ENCODE data around the gene RFXANK. TPM values are rescaled to one million over a fixed set of nuclear protein-coding genes. Genes with fewer than 3 reads are reported as not detected.

RFXANK gene
- total RNA-seq, 1 donor from 2014 or later, result 111 TPM

DNA sequence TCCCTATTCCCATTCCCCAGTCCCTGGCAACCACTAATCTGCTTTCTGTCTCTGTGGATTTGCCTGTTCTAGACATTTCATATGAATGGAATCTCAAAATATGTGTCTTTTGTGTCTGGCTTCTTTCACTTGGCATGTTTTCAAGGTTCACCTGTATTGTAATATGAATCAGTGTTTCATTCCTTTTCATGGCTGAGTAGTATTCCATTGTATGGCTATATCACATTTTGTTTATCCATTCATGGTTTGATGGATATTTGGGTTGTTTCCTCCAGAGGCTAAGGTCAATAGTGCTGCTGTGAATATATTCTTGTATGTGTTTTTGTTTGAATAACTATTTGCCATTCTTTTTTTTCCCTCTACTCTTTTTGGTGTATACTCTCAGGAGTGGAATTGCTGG lies 44.1 kb downstream of the RFXANK start:
- H3K27ac Mint-ChIP-seq (ENCODE audit: unreplicated experiment), result no peak overlapping the region
- DNase-seq (ENCODE audit: low read depth, low spot score), result no peak
- peaks cover 6% of the 10 kb centered on the region for H3K9me3 Mint-ChIP-seq
- TF ChIP-seq, protein P1, sequence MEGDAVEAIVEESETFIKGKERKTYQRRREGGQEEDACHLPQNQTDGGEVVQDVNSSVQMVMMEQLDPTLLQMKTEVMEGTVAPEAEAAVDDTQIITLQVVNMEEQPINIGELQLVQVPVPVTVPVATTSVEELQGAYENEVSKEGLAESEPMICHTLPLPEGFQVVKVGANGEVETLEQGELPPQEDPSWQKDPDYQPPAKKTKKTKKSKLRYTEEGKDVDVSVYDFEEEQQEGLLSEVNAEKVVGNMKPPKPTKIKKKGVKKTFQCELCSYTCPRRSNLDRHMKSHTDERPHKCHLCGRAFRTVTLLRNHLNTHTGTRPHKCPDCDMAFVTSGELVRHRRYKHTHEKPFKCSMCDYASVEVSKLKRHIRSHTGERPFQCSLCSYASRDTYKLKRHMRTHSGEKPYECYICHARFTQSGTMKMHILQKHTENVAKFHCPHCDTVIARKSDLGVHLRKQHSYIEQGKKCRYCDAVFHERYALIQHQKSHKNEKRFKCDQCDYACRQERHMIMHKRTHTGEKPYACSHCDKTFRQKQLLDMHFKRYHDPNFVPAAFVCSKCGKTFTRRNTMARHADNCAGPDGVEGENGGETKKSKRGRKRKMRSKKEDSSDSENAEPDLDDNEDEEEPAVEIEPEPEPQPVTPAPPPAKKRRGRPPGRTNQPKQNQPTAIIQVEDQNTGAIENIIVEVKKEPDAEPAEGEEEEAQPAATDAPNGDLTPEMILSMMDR (conservative IDR thresholded peaks at IDR 0.05), result no peak
- H3K4me3 Mint-ChIP-seq, result no peak overlapping the region
- H3K4me1 Mint-ChIP-seq, result no peaks in the 10 kb centered on the region
- H3K36me3 Mint-ChIP-seq (ENCODE audit: low read depth), result peaks cover 5% of the 10 kb centered on the region
- H3K27me3 Mint-ChIP-seq (ENCODE audit: low read depth), result peaks cover 19% of the 10 kb centered on the region

DNA sequence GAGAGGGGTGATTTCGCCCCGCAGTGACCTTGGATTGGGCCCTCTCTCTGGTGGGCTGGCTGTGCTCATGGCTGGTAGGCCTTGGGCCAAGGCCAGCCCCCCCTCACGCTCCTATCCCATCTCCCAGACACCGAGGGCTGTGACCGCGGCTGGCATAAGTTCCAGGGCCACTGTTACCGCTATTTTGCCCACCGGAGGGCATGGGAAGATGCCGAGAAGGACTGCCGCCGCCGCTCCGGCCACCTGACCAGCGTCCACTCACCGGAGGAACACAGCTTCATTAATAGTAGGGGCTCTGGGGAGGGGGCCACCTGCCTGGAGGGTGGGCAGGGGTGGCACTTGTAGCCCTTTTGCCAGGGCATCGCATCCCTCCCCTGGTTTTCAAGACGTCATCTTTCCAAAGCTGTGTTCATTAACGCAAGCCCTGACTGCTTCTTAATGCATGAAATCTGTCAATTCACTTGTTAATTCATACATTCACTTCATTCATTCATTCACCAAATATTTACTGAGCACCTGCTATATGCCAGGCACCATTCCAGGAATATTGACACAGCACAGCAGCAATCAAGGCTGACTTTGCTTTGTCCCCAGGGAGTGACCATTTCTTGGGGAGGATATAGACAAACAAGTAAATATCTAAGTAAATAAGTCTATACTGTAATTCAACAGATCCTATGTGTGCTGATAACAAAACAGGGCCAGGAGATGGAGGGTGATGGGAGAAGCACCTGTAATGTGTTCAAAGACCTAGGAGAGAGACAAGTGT lies 46.3 kb downstream of the RFXANK start:
- peaks cover 6% of the 10 kb centered on the region for H3K9me3 Mint-ChIP-seq
- TF ChIP-seq, protein P1 (conservative IDR thresholded peaks at IDR 0.05), result no peak
- DNase-seq (ENCODE audit: low read depth, low spot score), result no peak
- no peaks in the 10 kb centered on the region for H3K4me1 Mint-ChIP-seq
- no peak overlapping the region for H3K27ac Mint-ChIP-seq (ENCODE audit: unreplicated experiment)
- H3K4me3 Mint-ChIP-seq, result no peak overlapping the region
- peaks cover 2% of the 10 kb centered on the region for H3K36me3 Mint-ChIP-seq (ENCODE audit: low read depth)
- H3K27me3 Mint-ChIP-seq (ENCODE audit: low read depth), result peaks cover 10% of the 10 kb centered on the region

DNA sequence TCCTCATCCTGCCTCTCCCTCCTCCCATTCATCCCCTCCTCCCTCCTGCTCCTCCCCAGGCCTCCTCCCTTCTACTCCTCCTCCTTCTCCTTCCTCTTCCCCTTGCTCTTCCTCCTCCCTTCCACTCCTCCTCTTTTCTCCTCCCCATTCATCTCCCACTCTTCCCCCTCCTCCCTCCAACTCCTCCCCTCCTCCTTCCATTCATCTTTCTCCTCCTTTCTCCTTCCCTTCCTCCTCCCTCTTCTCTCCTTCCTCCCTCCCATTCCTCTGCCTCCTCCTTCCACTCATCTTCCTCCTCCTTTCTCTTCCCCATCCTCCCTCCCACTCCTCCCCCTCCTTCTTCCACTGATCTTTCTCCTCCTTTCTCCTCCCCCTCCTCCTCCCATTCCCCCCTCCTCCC lies 47.6 kb downstream of the RFXANK start:
- Mint-ChIP-seq H3K9me3 (peaks cover 6% of the 10 kb centered on the region), H3K27ac (ENCODE audit: unreplicated experiment) (no peak overlapping the region), H3K36me3 (ENCODE audit: low read depth) (peaks cover 2% of the 10 kb centered on the region), H3K4me3 (no peak overlapping the region), H3K27me3 (ENCODE audit: low read depth) (peaks cover 7% of the 10 kb centered on the region), H3K4me1 (no peaks in the 10 kb centered on the region)
- no peak for DNase-seq (ENCODE audit: low read depth, low spot score)
- TF ChIP-seq, protein P1 (conservative IDR thresholded peaks at IDR 0.05), result no peak

DNA sequence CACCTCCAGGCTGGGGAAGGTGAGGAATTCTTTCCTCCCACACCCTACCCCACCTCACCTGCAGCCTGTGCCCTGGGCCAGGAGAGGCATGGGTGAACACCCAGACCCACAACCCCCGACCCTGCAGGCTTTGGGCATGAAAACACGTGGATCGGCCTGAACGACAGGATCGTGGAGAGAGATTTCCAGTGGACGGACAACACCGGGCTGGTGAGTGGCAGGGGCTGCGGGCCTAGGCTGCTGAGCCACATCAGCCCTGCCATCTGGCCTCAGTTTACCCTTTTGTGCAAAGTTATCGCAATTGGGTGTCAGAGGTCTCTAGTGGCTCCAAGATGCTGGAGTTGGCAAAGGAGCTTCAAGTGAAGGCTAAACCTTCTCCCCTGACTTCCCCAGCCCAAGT lies 48.4 kb downstream of the RFXANK start:
- DNase-seq (ENCODE audit: low read depth, low spot score), result no peak
- Mint-ChIP-seq H3K36me3 (ENCODE audit: low read depth) (peaks cover 2% of the 10 kb centered on the region), H3K4me3 (no peak overlapping the region), H3K9me3 (peaks cover 6% of the 10 kb centered on the region), H3K4me1 (no peaks in the 10 kb centered on the region), H3K27me3 (ENCODE audit: low read depth) (peaks cover 7% of the 10 kb centered on the region), H3K27ac (ENCODE audit: unreplicated experiment) (no peak overlapping the region)
- TF ChIP-seq, protein P1 (conservative IDR thresholded peaks at IDR 0.05), result no peak

DNA sequence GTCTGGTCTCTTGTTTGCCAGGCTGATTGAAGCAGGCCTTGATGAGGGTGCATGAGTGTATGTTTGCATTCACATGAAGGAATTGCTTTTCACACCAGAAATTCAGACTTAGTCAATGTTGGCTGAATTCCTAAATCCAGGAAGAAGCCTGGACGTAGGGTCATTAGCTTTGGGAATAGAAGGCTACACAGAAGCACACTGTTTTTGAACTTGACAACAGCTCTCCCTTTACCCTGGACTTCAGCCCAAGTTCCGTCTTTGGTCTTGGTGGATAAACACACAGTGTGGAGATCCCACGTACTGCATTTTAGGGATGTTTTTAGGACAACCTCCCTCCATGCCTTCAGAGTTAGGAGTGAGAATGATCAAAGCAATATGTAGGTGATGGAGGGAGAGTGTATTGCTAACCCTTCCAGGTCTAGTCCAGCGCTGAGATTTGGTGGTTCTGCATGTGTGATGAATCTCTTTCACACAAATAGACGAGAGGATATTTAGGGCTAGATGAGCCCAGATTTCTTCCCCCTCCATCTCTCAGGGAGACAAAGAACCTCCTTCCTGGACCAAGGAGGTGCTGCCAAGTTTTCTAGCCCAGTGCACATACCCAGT lies 58.2 kb downstream of the RFXANK start:
- no peaks in the 10 kb centered on the region for H3K4me1 Mint-ChIP-seq
- TF ChIP-seq, protein P1 (conservative IDR thresholded peaks at IDR 0.05), result no peak
- H3K27ac Mint-ChIP-seq (ENCODE audit: unreplicated experiment), result no peak overlapping the region
- no peaks in the 10 kb centered on the region for H3K36me3 Mint-ChIP-seq (ENCODE audit: low read depth)
- no peaks in the 10 kb centered on the region for H3K9me3 Mint-ChIP-seq
- no peak overlapping the region for H3K4me3 Mint-ChIP-seq
- H3K27me3 Mint-ChIP-seq (ENCODE audit: low read depth), result peaks cover 55% of the 10 kb centered on the region
- DNase-seq (ENCODE audit: low read depth, low spot score), result no peak

Other genes with a start within 250 kb of the RFXANK start
- gene SUGP2, start 158.7 kb upstream of the RFXANK start, total RNA-seq, result 149 and 160 TPM in 2 replicates
- 52.5 and 57.9 TPM in 2 replicates for gene ARMC6, start 158.7 kb upstream of the RFXANK start, total RNA-seq
- 10.5 and 11.1 TPM in 2 replicates for gene SLC25A42, start 128.3 kb upstream of the RFXANK start, total RNA-seq
- gene TMEM161A, start 53.8 kb upstream of the RFXANK start, total RNA-seq, result 42.8 and 44.8 TPM in 2 replicates
- 1.4 and 1.5 TPM in 2 replicates for gene MEF2B, start 22.0 kb upstream of the RFXANK start, total RNA-seq
- gene BORCS8, start 106 bp upstream of the RFXANK start, total RNA-seq, result 23.6 and 28.0 TPM in 2 replicates
- 17.6 and 18.6 TPM in 2 replicates for gene NR2C2AP, start 11.2 kb downstream of the RFXANK start, total RNA-seq
- 12.3 and 13.8 TPM in 2 replicates for gene NCAN, start 19.7 kb downstream of the RFXANK start, total RNA-seq
- 5.5 and 5.7 TPM in 2 replicates for gene TM6SF2, start 81.0 kb downstream of the RFXANK start, total RNA-seq
- 89.9 and 101 TPM in 2 replicates for gene SUGP1, start 128.3 kb downstream of the RFXANK start, total RNA-seq
- 68.8 and 70.8 TPM in 2 replicates for gene MAU2, start 128.6 kb downstream of the RFXANK start, total RNA-seq
- gene GATAD2A, start 213.4 kb downstream of the RFXANK start, total RNA-seq, result 150 and 158 TPM in 2 replicates